Measurements from ENCODE around the gene FOXR1.

GRCh38 chr11:118980191-118980881 lies 8.8 kb downstream of the FOXR1 start:
- TF ChIP-seq CTCF (IDR thresholded peaks at IDR 0.05) (no peak), POLR2A (IDR thresholded peaks at IDR 0.05) (no peak)
